NCI-H128 (cell line): ENCODE measurements around the gene ARAF.

Experiments used
- DNase-seq: peaks from one replicate; lab custom pipeline; 2025; ENCODE audit not compliant: unreplicated experiment; lab: John Stamatoyannopoulos, UW

The ARAF gene

DNA sequence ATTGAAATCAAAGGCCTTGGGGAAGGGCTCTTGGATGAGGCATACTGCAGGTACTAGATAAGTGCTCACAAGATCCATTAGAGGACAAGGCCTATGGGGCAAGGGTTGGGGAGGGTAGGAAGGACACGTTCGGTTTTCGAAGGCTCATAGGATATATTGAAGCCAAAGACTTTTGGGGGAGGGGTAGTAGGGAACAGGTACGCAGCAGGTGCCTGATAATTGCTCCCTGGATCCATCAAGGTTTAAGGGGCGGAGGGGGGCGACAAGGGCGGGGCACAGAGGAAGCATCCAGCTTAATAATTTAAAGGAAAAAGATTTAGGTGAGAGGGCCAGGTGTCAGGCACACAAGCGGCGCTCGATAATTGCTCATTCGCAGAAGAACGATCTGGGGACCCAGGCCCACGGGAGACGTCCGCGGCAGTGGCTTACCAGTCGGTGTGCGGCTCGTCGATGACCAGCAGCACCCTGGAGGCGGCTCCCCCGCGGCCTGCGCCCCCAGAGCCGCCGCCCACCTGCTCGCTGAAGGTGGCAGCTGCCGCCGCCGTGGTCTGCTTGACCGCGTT is 58.0 kb downstream of the ARAF start:
- no peak for DNase-seq

DNA sequence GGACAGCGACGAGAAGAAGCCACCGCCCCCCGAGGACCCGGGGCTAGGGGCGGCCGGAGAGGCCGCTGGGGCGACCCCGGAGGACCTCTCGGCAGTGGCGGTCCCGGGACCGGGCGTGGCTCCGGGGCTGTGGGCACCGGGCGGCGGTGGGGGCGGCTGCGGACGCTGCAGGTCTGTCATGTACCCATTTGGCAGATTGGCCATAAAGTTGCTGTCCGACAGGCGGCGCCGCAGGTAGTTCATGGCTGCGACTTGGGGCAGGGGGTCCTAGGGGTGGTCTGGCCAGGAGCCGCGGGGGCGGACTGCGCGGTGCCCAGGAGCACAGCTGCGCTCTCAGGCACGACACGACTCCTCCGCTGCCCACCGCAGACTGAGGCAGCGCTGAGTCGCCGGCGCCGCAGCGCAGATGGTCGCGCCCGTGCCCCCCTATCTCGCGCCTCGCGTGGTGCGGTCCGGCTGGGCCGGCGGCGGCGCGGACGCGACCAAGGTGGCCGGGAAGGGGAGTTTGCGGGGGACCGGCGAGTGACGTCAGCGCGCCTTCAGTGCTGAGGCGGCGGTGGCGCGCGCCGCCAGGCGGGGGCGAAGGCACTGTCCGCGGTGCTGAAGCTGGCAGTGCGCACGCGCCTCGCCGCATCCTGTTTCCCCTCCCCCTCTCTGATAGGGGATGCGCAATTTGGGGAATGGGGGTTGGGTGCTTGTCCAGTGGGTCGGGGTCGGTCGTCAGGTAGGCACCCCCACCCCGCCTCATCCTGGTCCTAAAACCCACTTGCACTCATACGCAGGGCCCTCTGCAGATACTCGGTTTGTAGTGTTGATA is 58.7 kb downstream of the ARAF start, which contains the start of gene SYN1:
TSS of gene SYN1 (minus strand) at position 372 of the 817 bp plus-strand sequence. CDS start at position 243, 129 bp downstream.
- peak; percentile 53 for DNase-seq

DNA sequence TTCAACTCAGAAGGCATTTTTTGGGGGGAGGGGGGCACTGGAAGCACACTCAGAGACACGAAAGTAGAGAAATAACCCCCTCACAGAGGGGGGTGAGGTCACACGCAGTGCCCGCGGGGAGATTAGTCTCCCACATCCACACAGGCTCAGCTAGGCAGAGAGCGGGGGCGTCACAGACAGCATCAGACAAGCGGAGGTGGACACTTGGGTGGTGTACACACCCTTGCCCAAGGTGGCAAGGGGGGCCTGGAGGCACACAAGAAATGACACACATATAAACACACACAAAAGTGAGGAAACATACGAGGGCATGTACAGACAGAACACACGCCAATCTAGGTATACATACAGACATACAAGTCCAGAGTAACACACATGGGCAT is 59.3 kb downstream of the ARAF start:
- DNase-seq, result no peak
